H1 (cell line): Measurements from ENCODE around the gene COX10. TPM values are rescaled to one million over a fixed set of nuclear protein-coding genes. Genes with fewer than 3 reads are reported as not detected.

ENCODE experiments used
- CTCF ChIA-PET: fragments of 300-600 bp; sonication (Branson Sonifier 250); formaldehyde crosslinking; loops from one replicate; lab custom pipeline; 2021; ENCODE audit not compliant: partially characterized antibody; lab: Charles Lee
- POLR2A ChIA-PET: fragments of 300-600 bp; sonication (Branson Sonifier 250); formaldehyde crosslinking; loops from one replicate; lab custom pipeline; 2021; ENCODE audit warnings: inconsistent platforms; ENCODE audit not compliant: partially characterized antibody; lab: Charles Lee
- DNase-seq, 2 experiments: peaks; one replicate each; pipeline versions ENCODE4 v3.0.0 to v3.0.0-alpha.2; 2010 to 2022; ENCODE audit warnings: low spot score in 2 of 2, low read depth in 1 of 2, mixed read lengths in 1 of 2
- FAIRE-seq: peaks from 2 replicates; lab custom pipeline; 2011; peaks lifted over from hg19 to GRCh38; lab: Jason Lieb, UNC
- H2AFZ ChIP-seq: 2 replicates; pipeline ENCODE4 v1.8.1; 2012; ENCODE audit warnings: low read length, inconsistent platforms
- H2AK5ac ChIP-seq: 2 replicates; pipeline ENCODE4 v1.6.1; 2013; ENCODE audit warnings: low read depth, low read length
- H2BK120ac ChIP-seq: replicated peaks from 2 replicates; pipeline ENCODE3; 2013; ENCODE audit warnings: low read depth, low read length, inconsistent platforms
- H2BK12ac ChIP-seq: 2 replicates; pipeline ENCODE4 v1.6.1; 2013; ENCODE audit warnings: low read depth, low read length
- H2BK15ac ChIP-seq: 2 replicates; pipeline ENCODE4 v1.6.1; 2013; ENCODE audit warnings: low read length
- H2BK20ac ChIP-seq: 2 replicates; pipeline ENCODE4 v1.6.1; 2013; ENCODE audit warnings: low read length
- H2BK5ac ChIP-seq: 2 replicates; pipeline ENCODE4 v1.6.1; 2013; ENCODE audit warnings: low read depth, low read length
- H3K14ac ChIP-seq: 2 replicates; pipeline ENCODE4 v1.6.1; 2013; ENCODE audit warnings: inconsistent platforms; ENCODE audit not compliant: insufficient read length
- H3K18ac ChIP-seq: 2 replicates; pipeline ENCODE4 v1.6.1; 2013; ENCODE audit warnings: low read length; ENCODE audit errors: extremely low read depth
- H3K23ac ChIP-seq: 2 replicates; pipeline ENCODE4 v1.6.1; 2013; ENCODE audit warnings: inconsistent platforms; ENCODE audit not compliant: insufficient read length
- H3K23me2 ChIP-seq: 2 replicates; pipeline ENCODE4 v1.6.1; 2013; ENCODE audit warnings: low read depth, low read length
- H3K27ac ChIP-seq: 2 replicates; pipeline ENCODE4 v1.6.1; 2011; ENCODE audit warnings: low read depth, low read length, inconsistent platforms
- H3K27me3 ChIP-seq, 4 experiments: replicated peaks in 1 of 4; 1 replicate in 1 of 4; 2 replicates in 3 of 4; pipeline versions ENCODE4 v1.6.1 to v1.8.1; 2011 to 2013; ENCODE audit warnings: low read length in 3 of 4, mild to moderate bottlenecking in 3 of 4, inconsistent platforms in 2 of 4, mixed read lengths in 2 of 4, moderate library complexity in 1 of 4; ENCODE audit not compliant: control insufficient read depth in 3 of 4, insufficient read depth in 3 of 4; ENCODE audit errors: extremely low read depth in 1 of 4
- H3K36me3 ChIP-seq, 4 experiments: 2 replicates each; pipeline versions ENCODE4 v1.6.1 to v1.8.1; 2011 to 2013; ENCODE audit warnings: mild to moderate bottlenecking in 4 of 4, low read length in 3 of 4, moderate library complexity in 2 of 4, control low read depth in 1 of 4, inconsistent platforms in 1 of 4; ENCODE audit not compliant: insufficient read depth in 4 of 4, control insufficient read depth in 2 of 4
- H3K4ac ChIP-seq: replicated peaks from 2 replicates; pipeline ENCODE3; 2013; ENCODE audit warnings: low read length, low read depth, mixed read lengths, inconsistent platforms; ENCODE audit not compliant: insufficient read length
- H3K4me1 ChIP-seq, 4 experiments: replicated peaks in 1 of 4; 1 replicate in 1 of 4; 2 replicates in 3 of 4; pipeline versions ENCODE4 v1.6.1 to v1.8.1; 2011 to 2013; ENCODE audit warnings: low read length in 3 of 4, inconsistent platforms in 2 of 4, mixed read lengths in 1 of 4; ENCODE audit not compliant: insufficient read depth in 4 of 4, control insufficient read depth in 3 of 4
- H3K4me2 ChIP-seq, 2 experiments: 2 replicates each; pipeline versions ENCODE4 v1.6.1 to v1.8.1; 2011 to 2013; ENCODE audit warnings: low read depth in 2 of 2, low read length in 2 of 2, control low read depth in 1 of 2, inconsistent platforms in 1 of 2, mild to moderate bottlenecking in 1 of 2; ENCODE audit not compliant: insufficient read depth in 1 of 2
- H3K4me3 ChIP-seq, 4 experiments: fragments of 200-600, 300-600 bp in 1 of 4; sonication (generic), shearing (Covaris generic), sonication (Bioruptor Twin) in 1 of 4; 2 replicates each; pipeline versions ENCODE4 v1.5.1 to v1.8.1; 2011 to 2016; ENCODE audit warnings: low read length in 4 of 4, low read depth in 3 of 4, control low read depth in 2 of 4, inconsistent platforms in 2 of 4, mild to moderate bottlenecking in 2 of 4, mixed read lengths in 1 of 4, moderate library complexity in 1 of 4; ENCODE audit not compliant: insufficient read depth in 2 of 4; ENCODE audit errors: extremely low read depth in 1 of 4
- H3K56ac ChIP-seq: replicated peaks from 2 replicates; pipeline ENCODE3; 2013; ENCODE audit warnings: low read depth, mild to moderate bottlenecking, mixed read lengths, low read length, inconsistent platforms; ENCODE audit not compliant: insufficient read length
- H3K79me1 ChIP-seq: 2 replicates; pipeline ENCODE4 v1.6.1; 2013; ENCODE audit warnings: low read depth, low read length, control low read depth
- H3K79me2 ChIP-seq, 2 experiments: 2 replicates each; pipeline versions ENCODE4 v1.6.1 to v1.8.1; 2012 to 2013; ENCODE audit warnings: low read length in 2 of 2, mild to moderate bottlenecking in 2 of 2, inconsistent platforms in 1 of 2; ENCODE audit not compliant: insufficient read depth in 2 of 2, control insufficient read depth in 1 of 2
- H3K9ac ChIP-seq, 4 experiments: replicated peaks in 1 of 4; 1 replicate in 1 of 4; 2 replicates in 3 of 4; pipeline versions ENCODE4 v1.6.1 to v1.8.1; 2011 to 2013; ENCODE audit warnings: low read depth in 3 of 4, low read length in 3 of 4, control low read depth in 2 of 4, mild to moderate bottlenecking in 2 of 4, moderate library complexity in 2 of 4, inconsistent platforms in 1 of 4; ENCODE audit errors: extremely low read depth in 1 of 4
- H3K9me3 ChIP-seq, 2 experiments: 2 replicates each; pipeline versions ENCODE4 v1.6.1 to v1.8.1; 2012 to 2013; ENCODE audit warnings: mild to moderate bottlenecking in 2 of 2, moderate library complexity in 2 of 2, control low read depth in 1 of 2, inconsistent platforms in 1 of 2, low read depth in 1 of 2, low read length in 1 of 2, mixed read lengths in 1 of 2; ENCODE audit not compliant: insufficient read depth in 2 of 2
- H4K20me1 ChIP-seq, 2 experiments: replicated peaks in 1 of 2; 2 replicates each; pipeline versions ENCODE3 to v1.8.1; 2011 to 2013; ENCODE audit warnings: inconsistent platforms in 2 of 2, low read length in 2 of 2, mild to moderate bottlenecking in 1 of 2; ENCODE audit not compliant: insufficient read depth in 2 of 2, control insufficient read depth in 1 of 2
- H4K5ac ChIP-seq: 2 replicates; pipeline ENCODE4 v1.6.1; 2013; ENCODE audit warnings: low read length, low read depth, mixed read lengths, inconsistent platforms; ENCODE audit not compliant: insufficient read length
- H4K8ac ChIP-seq: 2 replicates; pipeline ENCODE4 v1.8.0; 2013; ENCODE audit warnings: mild to moderate bottlenecking, moderate library complexity, low read length, inconsistent platforms; ENCODE audit not compliant: insufficient read depth; ENCODE audit errors: extremely low read depth
- H4K91ac ChIP-seq: replicated peaks from 2 replicates; pipeline ENCODE3; 2013; ENCODE audit warnings: low read length, mixed read lengths, inconsistent platforms; ENCODE audit not compliant: insufficient read length
- POLR2A ChIP-seq, 2 experiments: IDR thresholded peaks; 1 replicate in 1 of 2; 2 replicates in 1 of 2; pipeline ENCODE4 v1.6.1; 2011; ENCODE audit warnings: low read depth in 2 of 2, low read length in 2 of 2, mild to moderate bottlenecking in 2 of 2; ENCODE audit errors: control extremely low read depth in 1 of 2
- RXRA ChIP-seq: IDR thresholded peaks from 2 replicates; pipeline ENCODE4 v1.6.1; 2011; ENCODE audit warnings: low read depth, mild to moderate bottlenecking, low read length, moderate library complexity; ENCODE audit not compliant: insufficient read depth
- WGBS, 2 experiments: shearing (Covaris generic) in 1 of 2; methylation state at CpG; one replicate each; pipeline versions ENCODE4 v1.1.6 to v1.1.7; 2013 to 2015; ENCODE audit warnings: low lambda C conversion rate in 2 of 2, mixed read lengths in 2 of 2, inconsistent platforms in 1 of 2, low coverage in 1 of 2, missing lambda C conversion rate in 1 of 2; ENCODE audit not compliant: insufficient replicate concordance in 2 of 2, insufficient coverage in 1 of 2, insufficient read length in 1 of 2; ENCODE audit errors: extremely low coverage in 1 of 2, missing lambda C conversion rate in 1 of 2; 5-methylcytosine and 5-hydroxymethylcytosine counted together
- polyA plus RNA-seq, 7 experiments: library from polyadenylated mRNA; depleted of rRNA in 3 of 7; stranded (reverse) in 5 of 7; unstranded in 2 of 7; fragments of >200 nt in 5 of 7; fragments of 200-250 nt in 2 of 7; gene quantifications; 1 replicate in 5 of 7; 2 replicates in 1 of 7; 4 replicates in 1 of 7; pipeline versions ENCODE4 v1.2.1 to v1.2.3, GENCODE V29; 2011 to 2013; ENCODE audit warnings: missing spikeins in 2 of 7, mixed read lengths in 2 of 7
- total RNA-seq: library from RNA; stranded (reverse); fragmentation: NEBNext Ultra II Directional; extraction: Animal tissue kit (Norgen Biotek cat#: 25700); gene quantifications from 2 replicates; pipeline ENCODE4 v1.2.1, GENCODE V29; 2021

The COX10 gene
- total and polyA plus RNA-seq, 2 of the 8 experiments (the other 6 are each of a cell fraction or from before 2014, with no cell fraction given): 18.0 to 23.0 TPM

DNA sequence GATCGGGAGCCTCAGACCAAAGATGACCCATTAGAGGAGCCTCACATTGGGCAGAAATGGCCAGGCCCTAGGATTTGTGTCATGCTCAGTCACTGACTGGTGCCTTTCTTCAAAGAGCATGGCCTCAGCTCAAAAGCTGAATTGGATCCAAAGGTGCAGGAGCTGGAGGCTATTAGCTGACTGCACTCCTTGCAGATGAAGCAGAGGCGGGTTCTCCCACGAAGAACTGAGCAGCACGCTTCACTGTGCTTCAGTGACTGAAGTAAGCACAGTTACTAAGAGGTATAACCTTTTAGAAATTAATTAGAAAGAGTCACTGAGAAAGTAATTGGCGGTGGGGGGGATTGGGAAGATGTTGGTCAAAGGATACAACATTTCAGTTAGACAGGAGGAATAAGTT lies 18.7 kb upstream of the COX10 start:
- no peak for FAIRE-seq

More for the DNA sequence above, 18.7 kb upstream of the COX10 start:
- no peak overlapping the region for H2AFZ ChIP-seq
- WGBS, 2 experiments: 82% methylated on average over 5 of the region's 5 CpGs; no CpG with 5 or more reads in 1 of the 2 experiments
- H4K8ac ChIP-seq: no peak overlapping the region
- H3K79me2 ChIP-seq: no peaks in the 10 kb centered on the region
- H3K23me2 ChIP-seq: no peaks in the 10 kb centered on the region
- H4K5ac ChIP-seq: no peak overlapping the region
- no peak overlapping the region for H2BK12ac ChIP-seq
- no peak overlapping the region for H2BK120ac ChIP-seq
- no peak overlapping the region for H2BK15ac ChIP-seq
- no peaks in the 10 kb centered on the region for H3K9me3 ChIP-seq
- ChIA-PET CTCF (interaction anchor here (0.7 to 2.0 kb wide), 2 partner anchors 101 to 453 kb away, joined by 3 to 5 read pairs; no protein-coding TSS in a partner anchor), POLR2A (no interaction called here)
- H2AK5ac ChIP-seq: no peak overlapping the region
- H3K4me1 ChIP-seq: no peaks in the 10 kb centered on the region
- H3K27me3 ChIP-seq: no peaks in the 10 kb centered on the region
- no peak overlapping the region for H2BK5ac ChIP-seq
- no peak overlapping the region for H3K18ac ChIP-seq
- no peak overlapping the region for H3K56ac ChIP-seq
- no peak overlapping the region for H3K4me3 ChIP-seq
- H3K23ac ChIP-seq: no peak overlapping the region
- no peaks in the 10 kb centered on the region for H3K79me1 ChIP-seq
- H4K20me1 ChIP-seq: peaks cover 0 to 3% of the 10 kb centered on the region in 2 experiments
- DNase-seq: no peak
- TF ChIP-seq POLR2A (IDR thresholded peaks at IDR 0.05; ENCODE audit: control extremely low read depth in 1 of 2, low read depth in 2 of 2, low read length in 2 of 2): no peak
- no peak for TF ChIP-seq RXRA
- no peak overlapping the region for H3K9ac ChIP-seq
- no peak overlapping the region for H3K4ac ChIP-seq
- no peak overlapping the region for H2BK20ac ChIP-seq
- H3K14ac ChIP-seq: no peak overlapping the region
- no peak overlapping the region for H4K91ac ChIP-seq
- H3K4me2 ChIP-seq: no peak overlapping the region
- H3K36me3 ChIP-seq: no peaks in the 10 kb centered on the region
- H3K27ac ChIP-seq: no peak overlapping the region
